ENCODE results near the gene SLC12A3.

GRCh38 chr16:56923481-56924091, 58.6 kb downstream of the SLC12A3 start:
- TF ChIP-seq SUZ12 (IDR thresholded peaks at IDR 0.05; ENCODE audit: extremely low read depth, insufficient read depth, insufficient read length) (no peak), ZNF274 (IDR thresholded peaks at IDR 0.05; ENCODE audit: low read depth, low read length) (no peak)
